ENCODE data around the gene CDCA4. TPM values are rescaled to one million over a fixed set of nuclear protein-coding genes. Genes with fewer than 3 reads are reported as not detected.

CDCA4 gene
- total and polyA plus RNA-seq, 10 of the 15 experiments (the other 5 are each of a cell fraction or from before 2014, with no cell fraction given): 10.4 to 64.0 (median 52.1) TPM

- no peak for TF ChIP-seq ZNF592 (IDR thresholded peaks at IDR 0.05)
Observed at GRCh38 chr14:104993808-104994591, 26.9 kb downstream of the CDCA4 start (continued).

GRCh38 chr14:104993306-104993705 is 27.6 kb downstream of the CDCA4 start:
- no peak for DNase-seq (ENCODE audit: low read depth, low spot score)
- SMC1A ChIA-PET (ENCODE audit: uncharacterized antibody, unreplicated experiment): interaction anchor here (1.4 kb wide), 1 partner anchor 9 kb away, joined by 3 read pairs; no protein-coding TSS in a partner anchor
- TF ChIP-seq, protein P1, sequence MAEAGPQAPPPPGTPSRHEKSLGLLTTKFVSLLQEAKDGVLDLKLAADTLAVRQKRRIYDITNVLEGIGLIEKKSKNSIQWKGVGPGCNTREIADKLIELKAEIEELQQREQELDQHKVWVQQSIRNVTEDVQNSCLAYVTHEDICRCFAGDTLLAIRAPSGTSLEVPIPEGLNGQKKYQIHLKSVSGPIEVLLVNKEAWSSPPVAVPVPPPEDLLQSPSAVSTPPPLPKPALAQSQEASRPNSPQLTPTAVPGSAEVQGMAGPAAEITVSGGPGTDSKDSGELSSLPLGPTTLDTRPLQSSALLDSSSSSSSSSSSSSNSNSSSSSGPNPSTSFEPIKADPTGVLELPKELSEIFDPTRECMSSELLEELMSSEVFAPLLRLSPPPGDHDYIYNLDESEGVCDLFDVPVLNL (IDR thresholded peaks at IDR 0.05; ENCODE audit: low read depth, low read length): no peak
- TF ChIP-seq, protein P2, sequence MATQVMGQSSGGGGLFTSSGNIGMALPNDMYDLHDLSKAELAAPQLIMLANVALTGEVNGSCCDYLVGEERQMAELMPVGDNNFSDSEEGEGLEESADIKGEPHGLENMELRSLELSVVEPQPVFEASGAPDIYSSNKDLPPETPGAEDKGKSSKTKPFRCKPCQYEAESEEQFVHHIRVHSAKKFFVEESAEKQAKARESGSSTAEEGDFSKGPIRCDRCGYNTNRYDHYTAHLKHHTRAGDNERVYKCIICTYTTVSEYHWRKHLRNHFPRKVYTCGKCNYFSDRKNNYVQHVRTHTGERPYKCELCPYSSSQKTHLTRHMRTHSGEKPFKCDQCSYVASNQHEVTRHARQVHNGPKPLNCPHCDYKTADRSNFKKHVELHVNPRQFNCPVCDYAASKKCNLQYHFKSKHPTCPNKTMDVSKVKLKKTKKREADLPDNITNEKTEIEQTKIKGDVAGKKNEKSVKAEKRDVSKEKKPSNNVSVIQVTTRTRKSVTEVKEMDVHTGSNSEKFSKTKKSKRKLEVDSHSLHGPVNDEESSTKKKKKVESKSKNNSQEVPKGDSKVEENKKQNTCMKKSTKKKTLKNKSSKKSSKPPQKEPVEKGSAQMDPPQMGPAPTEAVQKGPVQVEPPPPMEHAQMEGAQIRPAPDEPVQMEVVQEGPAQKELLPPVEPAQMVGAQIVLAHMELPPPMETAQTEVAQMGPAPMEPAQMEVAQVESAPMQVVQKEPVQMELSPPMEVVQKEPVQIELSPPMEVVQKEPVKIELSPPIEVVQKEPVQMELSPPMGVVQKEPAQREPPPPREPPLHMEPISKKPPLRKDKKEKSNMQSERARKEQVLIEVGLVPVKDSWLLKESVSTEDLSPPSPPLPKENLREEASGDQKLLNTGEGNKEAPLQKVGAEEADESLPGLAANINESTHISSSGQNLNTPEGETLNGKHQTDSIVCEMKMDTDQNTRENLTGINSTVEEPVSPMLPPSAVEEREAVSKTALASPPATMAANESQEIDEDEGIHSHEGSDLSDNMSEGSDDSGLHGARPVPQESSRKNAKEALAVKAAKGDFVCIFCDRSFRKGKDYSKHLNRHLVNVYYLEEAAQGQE (IDR thresholded peaks at IDR 0.05; ENCODE audit: low read depth, low read length): no peak
- no peak for TF ChIP-seq BRCA1 (IDR thresholded peaks at IDR 0.05; ENCODE audit: low read depth, low read length)
- TF ChIP-seq BMI1 (IDR thresholded peaks at IDR 0.05; ENCODE audit: borderline replicate concordance): no peak
- TF ChIP-seq, protein P3, sequence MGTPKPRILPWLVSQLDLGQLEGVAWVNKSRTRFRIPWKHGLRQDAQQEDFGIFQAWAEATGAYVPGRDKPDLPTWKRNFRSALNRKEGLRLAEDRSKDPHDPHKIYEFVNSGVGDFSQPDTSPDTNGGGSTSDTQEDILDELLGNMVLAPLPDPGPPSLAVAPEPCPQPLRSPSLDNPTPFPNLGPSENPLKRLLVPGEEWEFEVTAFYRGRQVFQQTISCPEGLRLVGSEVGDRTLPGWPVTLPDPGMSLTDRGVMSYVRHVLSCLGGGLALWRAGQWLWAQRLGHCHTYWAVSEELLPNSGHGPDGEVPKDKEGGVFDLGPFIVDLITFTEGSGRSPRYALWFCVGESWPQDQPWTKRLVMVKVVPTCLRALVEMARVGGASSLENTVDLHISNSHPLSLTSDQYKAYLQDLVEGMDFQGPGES (IDR thresholded peaks at IDR 0.05): no peak
- TF ChIP-seq SP1 (IDR thresholded peaks at IDR 0.05; ENCODE audit: low read depth, low read length): no peak
- TF ChIP-seq, protein P4, sequence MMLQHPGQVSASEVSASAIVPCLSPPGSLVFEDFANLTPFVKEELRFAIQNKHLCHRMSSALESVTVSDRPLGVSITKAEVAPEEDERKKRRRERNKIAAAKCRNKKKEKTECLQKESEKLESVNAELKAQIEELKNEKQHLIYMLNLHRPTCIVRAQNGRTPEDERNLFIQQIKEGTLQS (IDR thresholded peaks at IDR 0.05; ENCODE audit: borderline replicate concordance, extremely low read depth, low read depth, low read length): no peak
- TF ChIP-seq YY1 (IDR thresholded peaks at IDR 0.05; ENCODE audit: low read depth, low read length): no peak
- no peak for TF ChIP-seq ZSCAN29 (IDR thresholded peaks at IDR 0.05)
- no peaks in the 10 kb centered on the region for H3K27me3 ChIP-seq (replicated peaks in 1 of 2; ENCODE audit: control insufficient read depth in 2 of 2, insufficient read depth in 2 of 2, low read length in 1 of 2)
- no peak overlapping the region for H3K4me3 ChIP-seq
- ATAC-seq: no peak
- no peak overlapping the region for H2AFZ ChIP-seq (ENCODE audit: control insufficient read depth, low read depth, low read length)
- 78% methylated on average over 11 of the region's 12 CpGs for WGBS (ENCODE audit: insufficient coverage, insufficient replicate concordance, low lambda C conversion rate, missing lambda C conversion rate)
- FAIRE-seq: no peak
- in situ Hi-C loops (cut with MboI): no loop called here
- no peak overlapping the region for H3K9ac ChIP-seq (ENCODE audit: control insufficient read depth, insufficient read depth, low read length)
- H4K20me1 ChIP-seq (ENCODE audit: control insufficient read depth, insufficient read depth): no peaks in the 10 kb centered on the region
- no TSS peak for BruUV-seq (replicated peaks)
- H3K9me3 ChIP-seq (replicated peaks; ENCODE audit: control insufficient read depth, insufficient read depth, low read length): no peaks in the 10 kb centered on the region
- H3K36me3 ChIP-seq (ENCODE audit: control insufficient read depth in 2 of 2, insufficient read depth in 2 of 2, low read length in 1 of 2): no peaks in the 10 kb centered on the region
- POLR2A ChIA-PET: no interaction called here
- H3K79me2 ChIP-seq (ENCODE audit: control insufficient read depth, insufficient read depth, low read length): no peaks in the 10 kb centered on the region
- no peaks in the 10 kb centered on the region for H3K4me1 ChIP-seq (ENCODE audit: control insufficient read depth, insufficient read depth, low read length)
- RAD21 ChIA-PET (ENCODE audit: unreplicated experiment): interaction anchor here (1.6 kb wide), 1 partner anchor 11 kb away, joined by 4 read pairs; no protein-coding TSS in a partner anchor
- CTCF ChIA-PET: interaction anchor here (1.0 to 1.3 kb wide), 2 partner anchors 45 to 53 kb away, joined by 3 to 4 read pairs; no protein-coding TSS in a partner anchor
- no peak overlapping the region for H3K27ac ChIP-seq (ENCODE audit: control insufficient read depth, insufficient read depth)
- no peak overlapping the region for H3K4me2 ChIP-seq (ENCODE audit: control insufficient read depth, insufficient read depth)
- intact Hi-C loops (cut with micrococcal nuclease; ENCODE audit: unreplicated experiment): no loop called here

All from GM12878 (cell line).